ENCODE results near the gene NKTR.

DNA sequence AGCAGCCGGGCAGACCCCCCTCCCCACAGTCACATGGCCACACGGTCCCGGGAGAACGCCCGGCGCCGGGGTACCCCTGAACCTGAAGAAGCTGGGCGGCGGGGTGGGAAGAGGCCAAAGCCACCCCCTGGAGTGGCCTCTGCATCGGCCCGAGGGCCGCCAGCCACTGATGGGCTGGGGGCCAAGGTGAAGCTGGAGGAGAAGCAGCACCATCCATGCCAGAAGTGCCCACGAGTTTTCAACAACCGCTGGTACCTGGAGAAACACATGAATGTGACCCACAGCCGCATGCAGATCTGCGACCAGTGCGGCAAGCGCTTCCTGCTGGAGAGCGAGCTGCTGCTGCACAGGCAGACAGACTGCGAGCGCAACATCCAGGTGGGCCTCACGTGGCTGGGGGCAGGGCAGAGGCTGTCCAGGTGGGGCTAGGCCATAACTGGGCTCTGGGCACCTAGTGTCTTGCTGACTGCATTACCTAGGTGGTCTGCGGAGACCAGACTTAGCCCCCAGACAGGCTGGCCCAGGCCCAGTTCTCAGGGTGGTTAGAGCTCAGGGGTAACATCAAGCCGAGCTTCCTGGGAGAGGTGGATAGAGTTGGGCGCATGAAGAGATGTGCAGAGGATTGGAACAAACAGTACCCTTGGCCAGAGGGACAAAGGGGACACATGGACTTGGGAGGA, 59.1 kb downstream of the NKTR start:
- TF ChIP-seq EZH2 (IDR thresholded peaks at IDR 0.05) = no peak
- no peak for TF ChIP-seq POLR2AphosphoS5 (IDR thresholded peaks at IDR 0.05; ENCODE audit: borderline replicate concordance, low read depth, low read length)
- TF ChIP-seq FOXP2 (optimal IDR thresholded peaks at IDR 0.05; ENCODE audit: control extremely low read depth, extremely low read length, insufficient read depth) = no peak
